T-helper 2 cell treated with Interferon-gamma antibody and Interleukin-4, amounts not matched to agents 5 μg/mL and 100 μg/mL, for 36 hours (primary cell): ENCODE measurements around the gene ADGRB3.
"Not testable (repeated sequence)": the region's sequence is repeated elsewhere in the genome, so short reads cannot be mapped to it uniquely, and the experiment has no call there.

Source experiments
- DNase-seq: peaks from one replicate; pipeline ENCODE4 v3.0.0; 2021; ENCODE audit warnings: low spot score
- H3K27ac Mint-ChIP-seq: one replicate; pipeline ENCODE4 v1.8.0; 2021; ENCODE audit warnings: mild to moderate bottlenecking, mixed read lengths
- H3K27me3 Mint-ChIP-seq: one replicate; pipeline ENCODE4 v1.8.0; 2021; ENCODE audit warnings: low read depth, mixed read lengths
- H3K36me3 Mint-ChIP-seq: one replicate; pipeline ENCODE4 v1.8.0; 2021; ENCODE audit warnings: low read depth, mixed read lengths
- H3K4me1 Mint-ChIP-seq: one replicate; pipeline ENCODE4 v1.8.0; 2021; ENCODE audit warnings: low read depth, mixed read lengths
- H3K4me3 Mint-ChIP-seq: one replicate; pipeline ENCODE4 v1.8.0; 2022; ENCODE audit warnings: mild to moderate bottlenecking, moderate library complexity, mixed read lengths
- H3K9me3 Mint-ChIP-seq: one replicate; pipeline ENCODE4 v1.8.0; 2021; ENCODE audit warnings: mixed read lengths

The ADGRB3 gene

GRCh38 chr6:68728159-68728979 lies 93.3 kb downstream of the ADGRB3 start:
- no peak for DNase-seq
- Mint-ChIP-seq H3K36me3 (no peaks in the 10 kb centered on the region), H3K27ac (no peak overlapping the region), H3K4me1 (no peaks in the 10 kb centered on the region), H3K9me3 (no peaks in the 10 kb centered on the region), H3K27me3 (no peaks in the 10 kb centered on the region), H3K4me3 (no peak overlapping the region)

GRCh38 chr6:68729377-68729903 lies 94.4 kb downstream of the ADGRB3 start:
- no peaks in the 10 kb centered on the region for H3K4me1 Mint-ChIP-seq
- no peaks in the 10 kb centered on the region for H3K9me3 Mint-ChIP-seq
- no peak overlapping the region for H3K4me3 Mint-ChIP-seq
- H3K27ac Mint-ChIP-seq: no peak overlapping the region
- no peaks in the 10 kb centered on the region for H3K27me3 Mint-ChIP-seq
- H3K36me3 Mint-ChIP-seq: no peaks in the 10 kb centered on the region
- no peak for DNase-seq

GRCh38 chr6:68730291-68731054 lies 95.4 kb downstream of the ADGRB3 start:
- H3K4me1 Mint-ChIP-seq: no peaks in the 10 kb centered on the region
- H3K27me3 Mint-ChIP-seq: no peaks in the 10 kb centered on the region
- no peak overlapping the region for H3K4me3 Mint-ChIP-seq
- no peak for DNase-seq
- H3K9me3 Mint-ChIP-seq: no peaks in the 10 kb centered on the region
- no peaks in the 10 kb centered on the region for H3K36me3 Mint-ChIP-seq
- H3K27ac Mint-ChIP-seq: no peak overlapping the region

GRCh38 chr6:68732423-68732822 lies 97.3 kb downstream of the ADGRB3 start:
- Mint-ChIP-seq H3K4me3 (no peak overlapping the region), H3K36me3 (no peaks in the 10 kb centered on the region), H3K27me3 (no peaks in the 10 kb centered on the region)

GRCh38 chr6:68735866-68736265 lies 100.8 kb downstream of the ADGRB3 start:
- H3K9me3 Mint-ChIP-seq: no peaks in the 10 kb centered on the region
- H3K4me1 Mint-ChIP-seq: peaks cover 3% of the 10 kb centered on the region
- no peak for DNase-seq
- no peaks in the 10 kb centered on the region for H3K36me3 Mint-ChIP-seq
- H3K27ac Mint-ChIP-seq: no peak overlapping the region
- no peaks in the 10 kb centered on the region for H3K27me3 Mint-ChIP-seq
- H3K4me3 Mint-ChIP-seq: no peak overlapping the region

More at GRCh38 chr6:68732423-68732822, 97.3 kb downstream of the ADGRB3 start:
- no peaks in the 10 kb centered on the region for H3K9me3 Mint-ChIP-seq
- no peak overlapping the region for H3K27ac Mint-ChIP-seq
- H3K4me1 Mint-ChIP-seq: no peaks in the 10 kb centered on the region
- no peak for DNase-seq

- Mint-ChIP-seq H3K36me3 (no peaks in the 10 kb centered on the region), H3K27me3 (no peaks in the 10 kb centered on the region), H3K27ac (no peak overlapping the region), H3K9me3 (no peaks in the 10 kb centered on the region), H3K4me1 (peaks cover 6% of the 10 kb centered on the region), H3K4me3 (no peak overlapping the region)
- no peak for DNase-seq
These were observed 102.0 kb downstream of the ADGRB3 start for GRCh38 chr6:68737061-68737460.

GRCh38 chr6:68738039-68738438 lies 103.0 kb downstream of the ADGRB3 start:
- Mint-ChIP-seq H3K4me1 (peaks cover 6% of the 10 kb centered on the region), H3K27me3 (no peaks in the 10 kb centered on the region), H3K9me3 (no peaks in the 10 kb centered on the region), H3K4me3 (no peak overlapping the region), H3K36me3 (no peaks in the 10 kb centered on the region), H3K27ac (no peak overlapping the region)
- no peak for DNase-seq

- no peak overlapping the region for H3K4me3 Mint-ChIP-seq
- peaks cover 6% of the 10 kb centered on the region for H3K4me1 Mint-ChIP-seq
- H3K27ac Mint-ChIP-seq: peak overlapping the region; percentile 24
- no peaks in the 10 kb centered on the region for H3K27me3 Mint-ChIP-seq
- no peak for DNase-seq
- no peaks in the 10 kb centered on the region for H3K36me3 Mint-ChIP-seq
- H3K9me3 Mint-ChIP-seq: no peaks in the 10 kb centered on the region
These were observed 105.9 kb downstream of the ADGRB3 start for GRCh38 chr6:68740828-68741500.

GRCh38 chr6:68741501-68742386 lies 106.7 kb downstream of the ADGRB3 start:
- H3K9me3 Mint-ChIP-seq: no peaks in the 10 kb centered on the region
- H3K4me3 Mint-ChIP-seq: no peak overlapping the region
- no peaks in the 10 kb centered on the region for H3K36me3 Mint-ChIP-seq
- peaks cover 6% of the 10 kb centered on the region for H3K4me1 Mint-ChIP-seq
- H3K27me3 Mint-ChIP-seq: no peaks in the 10 kb centered on the region
- no peak for DNase-seq
- H3K27ac Mint-ChIP-seq: no peak overlapping the region

GRCh38 chr6:68743099-68743498 lies 108.0 kb downstream of the ADGRB3 start:
- no peaks in the 10 kb centered on the region for H3K9me3 Mint-ChIP-seq
- no peaks in the 10 kb centered on the region for H3K36me3 Mint-ChIP-seq
- no peak for DNase-seq
- peaks cover 6% of the 10 kb centered on the region for H3K4me1 Mint-ChIP-seq
- H3K27ac Mint-ChIP-seq: no peak overlapping the region
- no peaks in the 10 kb centered on the region for H3K27me3 Mint-ChIP-seq
- H3K4me3 Mint-ChIP-seq: no peak overlapping the region

- H3K4me1 Mint-ChIP-seq, H3K36me3 Mint-ChIP-seq, DNase-seq, H3K9me3 Mint-ChIP-seq, H3K27ac Mint-ChIP-seq, H3K27me3 Mint-ChIP-seq, H3K4me3 Mint-ChIP-seq: not testable (repeated sequence)
These were observed 109.3 kb downstream of the ADGRB3 start for GRCh38 chr6:68744376-68744775.

GRCh38 chr6:68746376-68746775 lies 111.3 kb downstream of the ADGRB3 start:
- DNase-seq: no peak
- H3K9me3 Mint-ChIP-seq: no peaks in the 10 kb centered on the region
- no peaks in the 10 kb centered on the region for H3K36me3 Mint-ChIP-seq
- H3K27me3 Mint-ChIP-seq: no peaks in the 10 kb centered on the region
- H3K27ac Mint-ChIP-seq: no peak overlapping the region
- no peak overlapping the region for H3K4me3 Mint-ChIP-seq
- no peaks in the 10 kb centered on the region for H3K4me1 Mint-ChIP-seq

GRCh38 chr6:68747110-68747790 lies 112.2 kb downstream of the ADGRB3 start:
- H3K27ac Mint-ChIP-seq: no peak overlapping the region
- H3K4me1 Mint-ChIP-seq: no peaks in the 10 kb centered on the region
- H3K36me3 Mint-ChIP-seq: no peaks in the 10 kb centered on the region
- H3K4me3 Mint-ChIP-seq: no peak overlapping the region
- H3K9me3 Mint-ChIP-seq: no peaks in the 10 kb centered on the region
- no peaks in the 10 kb centered on the region for H3K27me3 Mint-ChIP-seq
- DNase-seq: no peak
